GM23338 (cell line): Measurements from ENCODE around the gene FAXDC2.

ENCODE experiments used
- CREB1 ChIP-seq: fragments of 250-450 bp; sonication (Bioruptor Pico); IDR thresholded peaks from 2 replicates; pipeline ENCODE4 v1.5.0; 2020; ENCODE audit warnings: low read depth, mild to moderate bottlenecking, moderate library complexity
- CTCF ChIP-seq, 2 experiments: fragments of 200-600 bp in 1 of 2; sonication (generic) in 1 of 2; conservative IDR thresholded peaks; 2 replicates each; pipeline versions ENCODE4 v1.5.1 to v1.6.1; 2016 to 2017; ENCODE audit warnings: antibody characterized with exemption in 2 of 2, low read depth in 2 of 2, mild to moderate bottlenecking in 2 of 2, moderate library complexity in 1 of 2
- EZH2 ChIP-seq: fragments of 200-600 bp; sonication (generic); IDR thresholded peaks from one replicate; pipeline ENCODE4 v1.8.0; 2017; ENCODE audit warnings: antibody characterized with exemption, mild to moderate bottlenecking, low read depth; ENCODE audit not compliant: unreplicated experiment
- EZH2phosphoT487 ChIP-seq: fragments of 200-600 bp; sonication (generic); IDR thresholded peaks from one replicate; pipeline ENCODE4 v1.8.1; 2018; ENCODE audit warnings: antibody characterized with exemption; ENCODE audit not compliant: unreplicated experiment
- JUNB ChIP-seq: IDR thresholded peaks from one replicate; pipeline ENCODE4 v1.6.1; 2016; ENCODE audit warnings: antibody characterized with exemption; ENCODE audit not compliant: unreplicated experiment
- NANOG ChIP-seq: IDR thresholded peaks from 2 replicates; pipeline ENCODE4 v1.6.1; 2016; ENCODE audit warnings: antibody characterized with exemption, borderline replicate concordance
- POLR2AphosphoS5 ChIP-seq: IDR thresholded peaks from 2 replicates; pipeline ENCODE4 v1.6.1; 2016; ENCODE audit warnings: antibody characterized with exemption, low read depth
- REST ChIP-seq: IDR thresholded peaks from one replicate; pipeline ENCODE4 v1.6.1; 2018; ENCODE audit warnings: antibody characterized with exemption; ENCODE audit not compliant: unreplicated experiment
- ZNF331 ChIP-seq: fragments of 250-450 bp; sonication (Bioruptor Pico); IDR thresholded peaks from 2 replicates; pipeline ENCODE4 v1.5.0; 2020; ENCODE audit warnings: low read depth, mild to moderate bottlenecking, moderate library complexity
- ZNF462 ChIP-seq: fragments of 250-450 bp; sonication (Bioruptor Pico); IDR thresholded peaks from 2 replicates; pipeline ENCODE4 v1.5.0; 2020; ENCODE audit warnings: mild to moderate bottlenecking, moderate library complexity

- TF ChIP-seq CTCF (conservative IDR thresholded peaks at IDR 0.05; ENCODE audit: low read depth in 2 of 2): no peak
- no peak for TF ChIP-seq EZH2phosphoT487
- no peak for TF ChIP-seq ZNF331 (CRISPR knock-in tag)
- TF ChIP-seq POLR2AphosphoS5: no peak
- no peak for TF ChIP-seq REST
- TF ChIP-seq EZH2: no peak
- no peak for TF ChIP-seq NANOG
- TF ChIP-seq CREB1 (CRISPR knock-in tag): no peak
- TF ChIP-seq ZNF462 (CRISPR knock-in tag): no peak
- no peak for TF ChIP-seq JUNB
Observed at GRCh38 chr5:154770111-154770510, 80.3 kb downstream of the FAXDC2 start.
